ENCODE results near the gene UAP1.

UAP1 gene

DNA sequence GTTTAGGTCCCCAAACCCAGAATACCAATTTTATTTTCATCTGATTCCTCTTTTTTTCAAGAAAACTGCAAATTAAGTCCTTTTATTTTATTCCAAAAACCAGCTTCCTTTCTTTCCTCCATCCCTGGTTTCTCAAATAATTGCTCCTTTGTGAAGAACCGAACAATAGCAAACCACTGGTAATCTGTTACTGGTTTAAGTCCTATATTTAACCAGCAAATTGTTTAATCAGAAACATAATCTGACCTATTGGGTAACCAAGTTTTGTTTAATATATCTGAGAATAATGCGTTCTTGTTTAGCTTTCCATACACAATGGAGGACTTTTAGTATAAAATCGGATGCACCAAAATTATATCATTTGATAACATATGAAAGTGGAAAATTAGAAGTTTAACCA, 57.6 kb downstream of the UAP1 start:
- DNase-seq = no peak

DNA sequence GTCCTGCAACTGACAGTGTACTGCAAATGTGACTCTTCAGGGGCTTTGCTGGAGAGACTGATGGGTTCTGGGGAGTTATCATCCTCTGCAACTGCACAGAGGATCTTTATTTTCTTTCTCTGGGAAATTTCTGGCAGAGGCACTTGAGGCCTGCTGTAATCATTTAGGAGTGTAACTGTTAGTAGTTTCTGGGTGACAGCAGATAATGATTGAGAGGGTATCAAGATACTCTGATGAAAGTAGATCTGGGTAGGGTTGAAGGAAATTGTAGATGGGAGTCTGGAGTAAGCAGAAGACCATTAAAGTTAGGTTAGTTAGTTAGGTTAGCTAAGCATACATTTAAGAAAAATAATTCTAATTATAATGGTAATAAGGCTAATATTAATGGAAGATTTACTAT, 59.7 kb downstream of the UAP1 start:
- DNase-seq = no peak

DNA sequence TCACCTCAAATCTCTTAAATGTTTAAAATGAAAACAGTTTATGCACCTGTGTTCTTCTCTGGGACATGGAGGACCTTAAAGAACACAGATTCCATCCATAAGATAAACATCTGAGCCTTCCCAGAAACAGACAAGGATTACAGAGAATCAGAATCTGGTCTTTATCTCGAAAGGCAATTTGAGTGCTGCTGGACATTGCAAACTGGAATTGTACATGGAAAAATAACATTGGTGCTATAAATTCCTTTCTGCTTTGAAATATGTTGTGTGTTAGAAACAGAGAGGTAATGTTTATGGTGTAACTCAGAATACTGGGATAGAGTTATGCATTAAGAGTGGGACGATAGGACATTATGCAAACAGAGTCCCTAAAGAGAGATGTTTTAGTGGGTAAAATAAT, 64.2 kb downstream of the UAP1 start:
- no peak for DNase-seq

DNA sequence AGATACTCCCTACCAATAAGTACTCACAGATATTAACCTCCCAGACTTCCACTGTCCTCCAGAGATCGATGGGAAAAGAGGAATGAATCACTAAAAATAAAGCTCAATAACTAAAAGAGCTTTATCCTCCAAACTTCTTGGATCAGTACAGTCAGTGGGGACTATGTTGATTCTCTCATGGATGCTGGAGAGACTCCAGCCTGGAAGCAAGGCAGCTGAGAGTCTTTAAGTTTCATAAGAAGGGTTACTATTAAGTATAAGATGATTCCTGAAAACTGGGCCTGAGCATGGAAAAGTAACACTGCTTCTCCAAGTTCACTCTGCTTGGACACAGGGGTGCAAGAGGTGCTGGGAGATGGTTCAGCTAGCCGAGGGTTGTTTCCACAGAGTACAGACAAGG, 64.6 kb downstream of the UAP1 start:
- DNase-seq = no peak

DNA sequence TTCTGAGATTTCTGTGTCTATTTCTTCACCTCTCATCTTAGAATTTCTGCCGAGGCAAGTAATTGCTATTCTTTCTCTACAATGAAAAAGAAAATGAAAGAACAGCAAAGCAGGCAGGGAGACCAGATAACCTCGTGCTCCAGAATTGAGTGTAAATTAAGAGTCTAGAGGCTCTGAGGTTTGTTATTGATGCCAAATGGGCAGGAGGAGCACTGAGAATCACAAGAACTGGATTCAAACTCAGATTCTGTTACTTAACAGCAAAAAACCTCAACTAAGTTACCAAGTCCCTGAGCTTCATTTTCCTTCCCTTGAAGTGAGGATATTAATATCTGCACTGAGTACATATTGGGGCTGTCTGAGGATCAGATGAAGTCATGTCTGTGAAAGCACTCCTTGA, 65.2 kb downstream of the UAP1 start:
- DNase-seq = no peak

DNA sequence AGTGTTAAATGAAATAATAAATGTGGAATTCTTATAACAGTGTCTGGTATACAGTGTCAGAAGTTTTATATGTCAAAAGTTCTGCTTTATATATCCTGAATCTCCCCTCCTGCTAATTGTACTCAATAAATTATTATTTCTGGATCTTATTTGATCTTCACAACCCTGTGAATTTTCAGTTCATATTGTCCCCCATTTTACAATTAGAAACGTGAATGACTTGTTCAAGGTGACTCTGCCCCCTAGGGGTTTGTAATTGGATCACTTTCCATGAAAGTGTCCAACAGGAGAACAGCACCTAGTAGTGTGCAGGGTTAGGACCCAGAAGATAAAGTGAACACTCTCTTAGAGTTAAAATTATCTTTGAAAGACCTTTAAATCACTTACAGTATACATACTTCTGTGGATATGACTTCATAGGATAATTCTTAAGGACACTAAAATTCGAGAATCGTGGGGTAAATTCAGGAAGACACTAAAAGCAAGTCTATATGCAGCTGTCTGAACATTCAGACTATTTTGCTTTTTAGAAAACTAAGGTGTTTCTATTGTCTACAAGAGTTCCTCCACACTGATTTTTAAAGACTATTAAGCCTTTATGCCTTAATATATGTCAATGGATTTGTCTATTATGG, 66.3 kb downstream of the UAP1 start:
- no peak for DNase-seq

DNA sequence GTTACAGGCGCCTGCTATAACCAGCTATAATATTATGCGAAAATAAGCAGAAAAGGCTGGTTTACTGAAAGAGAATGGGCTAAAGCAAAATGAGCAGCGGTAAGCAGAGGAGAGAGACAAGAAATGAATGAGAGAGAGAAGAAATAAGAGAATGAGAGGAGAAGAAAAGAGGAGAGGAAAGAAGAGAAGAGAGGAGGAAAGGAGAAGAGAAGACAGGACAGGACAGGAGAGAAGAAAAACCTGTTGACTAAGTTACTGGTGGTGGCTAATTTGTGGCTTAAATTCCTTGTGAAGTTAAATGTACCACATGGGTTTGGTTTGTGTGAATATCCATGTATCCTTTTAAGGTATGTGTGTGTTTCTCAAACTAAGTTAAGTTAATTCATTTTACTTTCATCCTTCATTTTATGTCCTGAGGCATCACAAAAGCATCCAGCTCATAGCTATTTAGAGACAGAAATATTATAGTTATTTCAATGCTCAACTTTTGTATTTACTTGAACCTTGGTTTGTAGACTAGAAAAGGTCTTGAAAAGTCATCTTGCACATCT, 67.6 kb downstream of the UAP1 start:
- DNase-seq = no peak

DNA sequence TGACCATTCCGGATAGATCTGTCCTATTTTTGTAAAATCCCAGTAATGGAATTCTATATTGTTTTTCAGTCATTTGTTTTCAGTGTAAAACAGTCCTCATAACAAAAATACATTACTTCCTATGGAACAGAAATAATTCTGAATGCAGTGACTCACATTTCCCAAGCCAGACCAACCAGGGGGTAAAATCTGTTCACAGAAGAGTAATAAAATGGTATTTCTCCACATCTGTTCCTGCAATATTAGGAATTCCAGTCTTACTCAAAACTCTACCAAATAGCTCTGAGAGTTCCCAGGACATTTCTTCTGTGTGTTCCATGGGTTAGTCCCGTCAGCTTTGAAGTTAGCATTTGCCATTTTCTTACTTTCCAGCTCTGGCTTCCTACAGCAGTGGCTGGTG, 68.1 kb downstream of the UAP1 start:
- no peak for DNase-seq

DNA sequence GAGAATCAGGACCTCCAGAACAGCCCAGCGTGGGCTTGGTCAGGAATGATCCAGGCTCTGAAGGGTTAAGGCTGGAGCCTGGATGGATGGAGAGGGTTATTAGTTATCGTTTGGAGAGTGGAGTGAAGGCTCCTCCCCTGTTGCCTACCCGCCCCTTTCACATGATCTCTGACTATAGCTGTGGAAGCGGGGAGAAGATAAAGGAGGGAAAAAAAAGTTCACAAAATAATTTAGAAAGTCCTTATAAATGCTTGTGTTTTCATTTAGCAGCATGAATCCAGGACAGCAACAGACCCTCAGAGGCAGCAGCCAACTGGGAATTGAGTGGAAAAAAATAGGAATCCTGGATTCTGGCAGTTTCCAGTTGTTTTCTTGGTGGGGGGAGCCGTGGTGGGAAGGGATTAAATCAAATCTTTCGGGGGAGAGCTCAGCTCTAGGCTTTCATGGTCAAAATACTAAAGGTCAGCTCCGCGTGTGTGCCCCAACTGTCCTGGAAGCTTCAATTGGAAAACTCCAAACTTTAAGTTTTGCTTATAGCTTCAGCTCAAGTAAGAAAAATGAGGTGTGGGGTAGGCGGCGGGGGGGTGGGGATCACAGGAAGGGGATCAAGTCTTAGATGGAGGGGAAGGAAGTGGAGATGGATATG, 70.1 kb downstream of the UAP1 start:
- no peak for DNase-seq

DNA sequence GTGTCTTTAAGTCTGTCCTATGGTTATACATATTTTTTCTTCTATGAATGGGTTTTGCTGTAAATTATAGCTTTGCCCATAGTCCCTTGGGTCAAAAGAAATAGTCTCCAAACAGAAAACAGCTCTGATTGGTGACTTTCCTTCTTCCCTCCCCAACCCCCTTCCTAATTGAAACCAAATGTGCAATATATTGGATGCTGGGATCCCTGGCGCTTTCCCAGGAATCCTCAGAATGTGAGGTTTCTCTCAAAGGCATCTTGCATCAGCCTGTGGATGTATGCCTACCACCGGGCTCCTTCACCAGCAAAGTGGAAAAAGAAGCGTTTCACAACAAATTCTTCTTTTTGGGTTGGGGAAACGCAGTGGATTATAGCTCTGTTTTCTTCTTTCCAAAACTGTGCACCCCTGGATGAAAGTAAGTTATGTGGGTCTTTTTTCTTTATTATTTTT, 70.7 kb downstream of the UAP1 start, which contains the start of gene DDR2:
DDR2 (plus strand) TSS at position 248 of the 450 bp plus-strand sequence. CDS start 86,600 bp downstream, outside the sequence.
- no peak for DNase-seq

DNA sequence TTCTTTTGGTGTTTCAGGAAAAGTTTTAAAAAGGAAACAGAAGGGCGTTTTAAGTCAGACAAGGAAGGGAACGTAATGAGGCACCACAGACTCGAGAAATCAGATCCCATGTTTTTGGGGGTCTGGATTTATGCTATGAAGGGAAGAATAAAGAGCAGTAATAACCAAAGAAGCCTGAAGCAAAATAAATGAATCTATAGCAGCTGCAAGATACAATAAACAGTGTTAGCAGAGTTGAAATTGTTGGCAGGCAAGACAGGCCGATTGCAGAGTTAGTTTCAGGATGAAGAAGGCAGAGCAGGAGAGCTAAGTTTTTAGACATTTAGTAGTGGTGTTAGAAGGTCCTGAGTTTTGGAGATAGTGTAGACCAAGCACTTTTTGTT, 71.2 kb downstream of the UAP1 start:
- no peak for DNase-seq

DNA sequence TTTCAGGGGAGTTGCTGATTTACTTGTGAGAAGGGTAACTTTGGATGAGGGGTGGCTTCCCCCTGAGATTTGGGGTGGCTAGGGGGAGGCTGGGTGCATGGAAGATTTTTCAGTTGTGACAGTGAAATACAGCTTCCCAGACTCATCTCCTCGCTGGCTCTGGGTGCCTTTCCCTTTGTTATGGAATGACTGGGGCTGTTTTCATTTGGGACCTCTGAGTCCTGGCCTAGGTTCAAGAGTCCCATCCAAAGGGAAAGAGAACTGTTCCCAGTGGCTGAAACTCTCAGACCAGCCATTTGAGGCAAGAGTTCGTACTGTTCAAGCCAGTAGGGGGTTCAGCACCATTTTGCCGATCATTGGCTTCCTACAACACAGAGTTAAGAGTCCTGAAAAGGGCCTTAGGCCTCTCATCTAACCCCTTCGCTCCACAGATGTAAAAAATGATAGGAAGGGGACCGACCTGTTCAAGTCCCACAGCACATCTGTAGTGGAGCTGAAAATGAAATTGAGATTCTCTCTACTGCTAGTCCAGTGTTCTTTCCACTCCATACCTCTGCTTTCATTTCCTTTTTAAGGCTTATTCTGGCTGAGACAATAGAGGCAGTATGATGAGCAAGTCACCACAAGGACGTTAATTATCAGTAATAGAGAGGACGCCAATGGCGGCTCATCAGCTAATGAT, 71.7 kb downstream of the UAP1 start:
- DNase-seq = no peak

DNA sequence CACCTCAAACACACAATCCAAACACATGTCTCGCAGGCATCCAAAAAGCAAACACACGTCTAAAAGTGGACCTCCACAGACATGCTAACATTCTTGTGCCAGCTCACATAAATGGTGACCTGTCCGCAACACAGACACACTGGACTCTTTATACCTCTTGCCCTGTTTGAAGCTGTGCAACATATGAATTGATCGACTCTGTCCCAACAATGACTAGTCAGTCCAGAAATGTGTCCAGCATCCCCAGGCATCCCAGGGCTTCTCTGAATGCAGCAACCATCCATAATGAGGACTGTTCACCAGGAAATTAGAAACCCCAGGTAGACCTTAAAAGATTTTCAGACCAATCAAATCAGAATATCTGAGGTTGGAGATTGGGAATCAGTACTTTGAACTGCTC, 73.9 kb downstream of the UAP1 start:
- no peak for DNase-seq

DNA sequence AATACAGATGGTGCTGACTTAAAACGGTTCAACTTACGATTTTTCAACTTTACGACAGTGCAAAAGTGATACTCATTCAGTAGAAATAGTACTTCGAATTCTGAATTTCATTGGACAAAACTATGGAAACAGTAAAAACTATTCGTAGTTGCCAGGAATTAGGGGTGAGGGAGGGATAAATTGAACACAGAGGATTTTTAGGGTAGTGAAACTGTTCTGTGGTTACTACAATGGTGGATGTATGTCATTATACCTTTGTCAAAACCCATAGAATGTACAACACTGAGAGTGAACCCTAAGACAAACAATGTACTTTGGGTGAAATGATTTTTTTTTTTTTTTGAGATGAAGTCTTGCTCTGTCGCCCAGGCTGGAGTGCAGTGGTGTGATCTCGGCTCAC, 78.2 kb downstream of the UAP1 start:
- no peak for DNase-seq

DNA sequence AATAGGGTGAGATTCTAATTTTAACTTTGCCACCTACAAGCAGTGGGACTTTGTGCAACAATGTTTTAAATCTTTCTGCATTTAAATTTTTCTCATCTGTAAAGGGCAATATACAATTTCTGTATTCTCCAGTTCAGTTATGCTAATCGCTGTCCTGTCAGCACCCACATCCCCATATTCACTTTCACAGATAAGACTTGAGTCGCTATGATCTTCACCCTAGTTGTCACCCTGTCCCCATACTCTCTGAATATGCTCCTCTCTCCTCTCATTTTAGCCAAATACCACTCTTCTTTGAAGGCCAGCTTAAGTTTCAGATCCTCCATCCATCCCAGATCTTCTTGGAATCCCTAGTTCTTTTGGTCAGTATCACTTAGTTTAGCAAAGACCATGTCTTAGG, 79.6 kb downstream of the UAP1 start:
- no peak for DNase-seq

DNA sequence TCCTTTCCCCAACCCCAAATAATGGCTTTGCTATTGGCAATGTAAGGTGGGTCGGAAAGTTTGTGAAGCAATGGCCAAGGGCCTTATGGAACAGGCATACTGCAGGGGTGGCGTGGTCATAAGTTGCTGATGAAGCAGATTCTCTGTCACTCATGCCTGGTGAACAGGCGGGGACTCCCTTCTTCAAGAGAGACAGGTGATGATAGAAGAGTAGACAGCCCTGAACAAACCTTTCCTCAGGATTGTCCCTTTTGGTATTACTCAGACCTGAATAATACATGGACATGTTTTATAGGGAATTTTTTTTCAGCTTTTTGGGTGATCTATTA, 83.4 kb downstream of the UAP1 start:
- DNase-seq = no peak

DNA sequence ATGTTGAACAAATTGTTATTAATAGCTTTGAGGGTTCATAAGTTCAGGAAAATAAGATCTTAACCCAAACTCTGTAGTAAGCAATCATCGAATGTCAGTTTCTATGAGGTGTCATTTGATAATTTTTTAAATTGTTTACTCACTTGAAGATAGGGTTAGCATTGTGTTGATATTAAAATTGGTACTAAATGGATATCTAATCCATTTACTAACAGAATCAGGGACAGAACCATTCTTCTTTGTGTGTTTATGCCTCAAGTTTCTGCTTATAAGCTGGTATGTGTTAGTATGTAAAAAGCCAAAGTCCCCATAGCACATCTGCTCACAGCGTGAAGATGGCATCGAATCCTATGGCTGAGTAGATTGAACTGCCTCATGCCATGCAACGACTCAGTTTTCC, 84.1 kb downstream of the UAP1 start:
- DNase-seq = no peak

DNA sequence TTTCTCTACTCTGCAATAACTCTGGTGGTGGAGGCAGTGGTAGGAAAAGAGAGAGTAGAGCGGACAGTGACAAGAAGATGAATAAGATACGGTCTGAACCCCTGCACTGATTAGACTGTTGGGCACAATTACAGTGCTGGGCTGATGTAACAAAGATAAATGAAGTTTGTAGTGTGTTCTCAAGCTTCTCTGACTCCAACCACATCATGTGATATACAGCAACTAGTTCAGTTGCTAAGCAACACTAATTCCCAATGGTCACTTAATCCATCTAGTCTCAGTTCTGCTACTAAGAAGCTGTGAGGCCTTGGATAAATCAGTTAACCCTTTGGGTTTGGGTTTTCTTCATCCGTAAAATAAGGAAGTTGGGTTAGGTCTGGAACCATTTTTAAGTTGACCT, 88.1 kb downstream of the UAP1 start:
- DNase-seq = no peak
